Keratinocyte (primary cell): Measurements from ENCODE around the gene OBSCN. TPM values are rescaled to one million over a fixed set of nuclear protein-coding genes. Genes with fewer than 3 reads are reported as not detected.

Source experiments
- DNase-seq: peaks from one replicate; pipeline ENCODE4 v3.0.0-alpha.2; 2011; ENCODE audit warnings: low read depth, missing footprints, low spot score
- FAIRE-seq: peaks from 2 replicates; lab custom pipeline; 2011; peaks lifted over from hg19 to GRCh38; lab: Jason Lieb, UNC
- H2AFZ ChIP-seq: 2 replicates; pipeline ENCODE4 v1.6.0; 2012; ENCODE audit warnings: low read length, control low read depth, inconsistent platforms; ENCODE audit not compliant: control insufficient read depth
- H3K27ac ChIP-seq: 2 replicates; pipeline ENCODE4 v1.5.1; 2011; ENCODE audit warnings: low read length; ENCODE audit not compliant: control insufficient read depth, insufficient read depth
- H3K27me3 ChIP-seq: 3 replicates; pipeline ENCODE4 v1.6.0; 2011; ENCODE audit warnings: low read length; ENCODE audit not compliant: control insufficient read depth, insufficient read depth; ENCODE audit errors: extremely low read depth
- H3K36me3 ChIP-seq, 2 experiments: 2 replicates in 1 of 2; 3 replicates in 1 of 2; pipeline ENCODE4 v1.5.1; 2011; ENCODE audit warnings: low read length in 2 of 2, mild to moderate bottlenecking in 1 of 2; ENCODE audit not compliant: control insufficient read depth in 2 of 2, insufficient read depth in 2 of 2; ENCODE audit errors: extremely low read depth in 1 of 2
- H3K4me1 ChIP-seq: 3 replicates; pipeline ENCODE4 v1.5.1; 2011; ENCODE audit warnings: low read length; ENCODE audit not compliant: control insufficient read depth, insufficient read depth; ENCODE audit errors: extremely low read depth
- H3K4me2 ChIP-seq: 3 replicates; pipeline ENCODE4 v1.6.0; 2011; ENCODE audit warnings: low read depth, low read length; ENCODE audit not compliant: control insufficient read depth, insufficient read depth; ENCODE audit errors: extremely low read depth
- H3K4me3 ChIP-seq, 3 experiments: fragments of 200-600 bp in 1 of 3; sonication (generic) in 1 of 3; 2 replicates in 2 of 3; 3 replicates in 1 of 3; pipeline ENCODE4 v1.5.1; 2011 to 2016; ENCODE audit warnings: low read length in 3 of 3, mild to moderate bottlenecking in 3 of 3, control low read depth in 2 of 3, inconsistent platforms in 1 of 3, low read depth in 1 of 3, mixed read lengths in 1 of 3, mixed run types in 1 of 3, moderate library complexity in 1 of 3; ENCODE audit not compliant: control insufficient read depth in 2 of 3, insufficient read depth in 2 of 3; ENCODE audit errors: extremely low read depth in 1 of 3
- H3K79me2 ChIP-seq: 2 replicates; pipeline ENCODE4 v1.6.0; 2012; ENCODE audit warnings: low read length; ENCODE audit not compliant: control insufficient read depth, insufficient read depth
- H3K9ac ChIP-seq: 3 replicates; pipeline ENCODE4 v1.6.0; 2011; ENCODE audit warnings: low read length; ENCODE audit not compliant: control insufficient read depth, insufficient read depth; ENCODE audit errors: extremely low read depth
- H3K9me1 ChIP-seq: 3 replicates; pipeline ENCODE4 v1.6.0; 2011; ENCODE audit warnings: low read length; ENCODE audit not compliant: control insufficient read depth, insufficient read depth; ENCODE audit errors: extremely low read depth
- H3K9me3 ChIP-seq: 2 replicates; pipeline ENCODE4 v1.5.1; 2012; ENCODE audit warnings: low read depth, low read length; ENCODE audit not compliant: control insufficient read depth
- H4K20me1 ChIP-seq: 3 replicates; pipeline ENCODE4 v1.6.0; 2011; ENCODE audit warnings: low read length; ENCODE audit not compliant: control insufficient read depth, insufficient read depth; ENCODE audit errors: extremely low read depth
- CTCF ChIP-seq, 3 experiments: IDR thresholded peaks in 1 of 3; conservative IDR thresholded peaks in 1 of 3; optimal IDR thresholded peaks in 1 of 3; 2 replicates in 2 of 3; 3 replicates in 1 of 3; pipeline versions ENCODE3 to v1.5.1; 2011; ENCODE audit warnings: low read length in 3 of 3, mild to moderate bottlenecking in 3 of 3, moderate library complexity in 2 of 3, control low read depth in 1 of 3, inconsistent platforms in 1 of 3; ENCODE audit not compliant: insufficient read depth in 2 of 3; ENCODE audit errors: extremely low read depth in 1 of 3
- EZH2 ChIP-seq: IDR thresholded peaks from one replicate; pipeline ENCODE4 v1.6.1; 2012; ENCODE audit warnings: inconsistent platforms, mild to moderate bottlenecking, low read length, moderate library complexity
- dilution Hi-C: fragments of 300-500 bp; cut with MboI; formaldehyde crosslinking; loops from one replicate; pipeline ENCODE4 v1.7.0; 2020; ENCODE audit warnings: low sequenced_read_pairs; ENCODE audit not compliant: extremely low pct_ligation_motif_present
- polyA plus RNA-seq, 5 experiments: library from polyadenylated mRNA; depleted of rRNA in 3 of 5; stranded (reverse) in 3 of 5; stranded (forward) in 1 of 5; unstranded in 1 of 5; fragments of >200 nt; gene quantifications; 1 replicate in 1 of 5; 2 replicates in 3 of 5; 3 replicates in 1 of 5; pipeline versions ENCODE4 v1.2.1 to v1.2.3, GENCODE V29; 2011 to 2012; ENCODE audit warnings: missing spikeins in 2 of 5, low read depth in 1 of 5, low replicate concordance in 1 of 5

OBSCN gene
- polyA plus RNA-seq, 1 donor (not counting 4 experiments of a cell fraction or from before 2014, with no cell fraction given) = 1.8 TPM

- dilution Hi-C loops = no loop called here
- H3K4me1 ChIP-seq = no peaks in the 10 kb centered on the region
- no peaks in the 10 kb centered on the region for H3K9me3 ChIP-seq
- no peak overlapping the region for H3K9ac ChIP-seq
- no peak overlapping the region for H3K4me2 ChIP-seq
- TF ChIP-seq CTCF (optimal IDR thresholded peaks at IDR 0.05 in 1 of 3, IDR thresholded peaks at IDR 0.05 in 1 of 3, conservative IDR thresholded peaks at IDR 0.05 in 1 of 3; ENCODE audit: extremely low read depth in 1 of 3, insufficient read depth in 2 of 3, low read length in 3 of 3) = no peak
- TF ChIP-seq EZH2 = no peak
- no peaks in the 10 kb centered on the region for H3K36me3 ChIP-seq
- H4K20me1 ChIP-seq = no peaks in the 10 kb centered on the region
- H3K4me3 ChIP-seq = no peak overlapping the region
- no peaks in the 10 kb centered on the region for H3K27me3 ChIP-seq
- no peak for DNase-seq
- H3K27ac ChIP-seq = no peak overlapping the region
- H3K79me2 ChIP-seq = no peaks in the 10 kb centered on the region
- H2AFZ ChIP-seq = no peak overlapping the region
- FAIRE-seq = no peak
- H3K9me1 ChIP-seq = no peaks in the 10 kb centered on the region
Measured at GRCh38 chr1:228282329-228283042, 74.6 kb downstream of the OBSCN start.

DNA sequence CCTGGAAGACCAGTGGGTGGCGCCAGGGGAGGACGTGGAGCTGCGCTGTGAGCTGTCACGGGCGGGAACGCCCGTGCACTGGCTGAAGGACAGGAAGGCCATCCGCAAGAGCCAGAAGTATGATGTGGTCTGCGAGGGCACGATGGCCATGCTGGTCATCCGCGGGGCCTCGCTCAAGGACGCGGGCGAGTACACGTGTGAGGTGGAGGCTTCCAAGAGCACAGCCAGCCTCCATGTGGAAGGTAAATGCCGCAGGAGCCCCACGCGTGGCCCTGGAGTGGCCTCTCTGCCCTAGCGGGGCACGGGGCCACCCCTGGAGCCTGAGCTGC is 75.2 kb downstream of the OBSCN start:
- Histone ChIP-seq H3K4me2 (no peak overlapping the region), H3K79me2 (no peaks in the 10 kb centered on the region), H3K27me3 (no peaks in the 10 kb centered on the region), H4K20me1 (no peaks in the 10 kb centered on the region), H3K4me1 (no peaks in the 10 kb centered on the region), H3K36me3 (no peaks in the 10 kb centered on the region), H2AFZ (no peak overlapping the region), H3K9me1 (no peaks in the 10 kb centered on the region), H3K9me3 (no peaks in the 10 kb centered on the region), H3K27ac (no peak overlapping the region), H3K9ac (no peak overlapping the region), H3K4me3 (no peak overlapping the region)
- dilution Hi-C loops = no loop called here
- TF ChIP-seq EZH2 (no peak), CTCF (optimal IDR thresholded peaks at IDR 0.05 in 1 of 3, IDR thresholded peaks at IDR 0.05 in 1 of 3, conservative IDR thresholded peaks at IDR 0.05 in 1 of 3; ENCODE audit: extremely low read depth in 1 of 3, insufficient read depth in 2 of 3, low read length in 3 of 3) (no peak)
- DNase-seq (no peak), FAIRE-seq (no peak)
